Measurements from ENCODE around the gene C2.
A peak's percentile ranks its signal among the peaks of the same experiment; 100 is the strongest.

The C2 gene

DNA sequence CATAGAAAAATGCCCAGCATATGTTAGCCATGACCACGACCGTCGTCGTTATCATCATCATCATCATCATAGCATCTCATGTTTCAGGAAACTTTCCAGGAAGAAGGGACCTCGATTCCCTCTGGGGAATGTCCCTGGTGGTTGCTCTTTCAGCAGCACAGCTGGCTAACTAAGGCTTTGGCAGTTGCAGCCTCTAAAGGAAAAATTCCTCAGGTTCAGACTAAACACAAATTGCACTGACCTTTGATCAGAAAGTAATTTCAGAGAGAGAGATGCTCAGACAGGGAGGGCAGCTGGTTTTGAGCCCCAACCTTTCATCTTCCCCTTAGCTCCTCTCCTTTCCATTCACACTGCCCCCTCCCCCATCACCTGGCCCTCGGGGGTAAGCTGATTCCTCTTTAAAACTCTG lies 12.7 kb downstream of the C2 start (continued):
- TF ChIP-seq, protein P1, sequence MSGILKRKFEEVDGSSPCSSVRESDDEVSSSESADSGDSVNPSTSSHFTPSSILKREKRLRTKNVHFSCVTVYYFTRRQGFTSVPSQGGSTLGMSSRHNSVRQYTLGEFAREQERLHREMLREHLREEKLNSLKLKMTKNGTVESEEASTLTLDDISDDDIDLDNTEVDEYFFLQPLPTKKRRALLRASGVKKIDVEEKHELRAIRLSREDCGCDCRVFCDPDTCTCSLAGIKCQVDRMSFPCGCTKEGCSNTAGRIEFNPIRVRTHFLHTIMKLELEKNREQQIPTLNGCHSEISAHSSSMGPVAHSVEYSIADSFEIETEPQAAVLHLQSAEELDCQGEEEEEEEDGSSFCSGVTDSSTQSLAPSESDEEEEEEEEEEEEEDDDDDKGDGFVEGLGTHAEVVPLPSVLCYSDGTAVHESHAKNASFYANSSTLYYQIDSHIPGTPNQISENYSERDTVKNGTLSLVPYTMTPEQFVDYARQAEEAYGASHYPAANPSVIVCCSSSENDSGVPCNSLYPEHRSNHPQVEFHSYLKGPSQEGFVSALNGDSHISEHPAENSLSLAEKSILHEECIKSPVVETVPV (CRISPR knock-in tag; IDR thresholded peaks at IDR 0.05) = no peak
- TF ChIP-seq GLIS3 (CRISPR knock-in tag; IDR thresholded peaks at IDR 0.05) (no peak), ZC3H10 (CRISPR knock-in tag; IDR thresholded peaks at IDR 0.05) (no peak), SNAI2 (CRISPR knock-in tag; IDR thresholded peaks at IDR 0.05) (no peak), PATZ1 (CRISPR knock-in tag; IDR thresholded peaks at IDR 0.05; ENCODE audit: borderline replicate concordance) (no peak), RARB (CRISPR knock-in tag; IDR thresholded peaks at IDR 0.05) (no peak)

GRCh38 chr6:31943742-31944141 lies 16.2 kb downstream of the C2 start:
- no peak for ATAC-seq
- TF ChIP-seq PPARA (CRISPR knock-in tag; IDR thresholded peaks at IDR 0.05; ENCODE audit: borderline replicate concordance) (no peak), OSR1 (CRISPR knock-in tag; IDR thresholded peaks at IDR 0.05) (no peak)
- TF ChIP-seq, protein P1 (CRISPR knock-in tag; IDR thresholded peaks at IDR 0.05) = no peak

DNA sequence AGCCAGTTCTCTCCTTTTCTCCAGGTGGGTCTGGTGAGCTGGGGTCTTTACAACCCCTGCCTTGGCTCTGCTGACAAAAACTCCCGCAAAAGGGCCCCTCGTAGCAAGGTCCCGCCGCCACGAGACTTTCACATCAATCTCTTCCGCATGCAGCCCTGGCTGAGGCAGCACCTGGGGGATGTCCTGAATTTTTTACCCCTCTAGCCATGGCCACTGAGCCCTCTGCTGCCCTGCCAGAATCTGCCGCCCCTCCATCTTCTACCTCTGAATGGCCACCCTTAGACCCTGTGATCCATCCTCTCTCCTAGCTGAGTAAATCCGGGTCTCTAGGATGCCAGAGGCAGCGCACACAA lies 17.6 kb downstream of the C2 start:
- no peak for ATAC-seq

GRCh38 chr6:31945507-31946369 lies 18.2 kb downstream of the C2 start, which contains the start of gene CFB:
Gene CFB, plus strand, starts transcription at chr6:31946095. Its CDS starts 127 bp downstream, at chr6:31946222.
- TF ChIP-seq ISL1 (CRISPR knock-in tag; IDR thresholded peaks at IDR 0.05) = no peak
- no peak for TF ChIP-seq TCF4 (CRISPR knock-in tag; IDR thresholded peaks at IDR 0.05; ENCODE audit: borderline replicate concordance)
- no peak for TF ChIP-seq ZFP3 (CRISPR knock-in tag; IDR thresholded peaks at IDR 0.05)
- TF ChIP-seq ARNTL (CRISPR knock-in tag; IDR thresholded peaks at IDR 0.05; ENCODE audit: borderline replicate concordance, low read depth) = no peak
- TF ChIP-seq GLIS3 (CRISPR knock-in tag; IDR thresholded peaks at IDR 0.05) = no peak
- TF ChIP-seq BACH2 (CRISPR knock-in tag; IDR thresholded peaks at IDR 0.05; ENCODE audit: borderline replicate concordance) = no peak
- no peak for TF ChIP-seq PPARA (CRISPR knock-in tag; IDR thresholded peaks at IDR 0.05; ENCODE audit: borderline replicate concordance)
- no peak for TF ChIP-seq OSR1 (CRISPR knock-in tag; IDR thresholded peaks at IDR 0.05)
- TF ChIP-seq, protein P2, sequence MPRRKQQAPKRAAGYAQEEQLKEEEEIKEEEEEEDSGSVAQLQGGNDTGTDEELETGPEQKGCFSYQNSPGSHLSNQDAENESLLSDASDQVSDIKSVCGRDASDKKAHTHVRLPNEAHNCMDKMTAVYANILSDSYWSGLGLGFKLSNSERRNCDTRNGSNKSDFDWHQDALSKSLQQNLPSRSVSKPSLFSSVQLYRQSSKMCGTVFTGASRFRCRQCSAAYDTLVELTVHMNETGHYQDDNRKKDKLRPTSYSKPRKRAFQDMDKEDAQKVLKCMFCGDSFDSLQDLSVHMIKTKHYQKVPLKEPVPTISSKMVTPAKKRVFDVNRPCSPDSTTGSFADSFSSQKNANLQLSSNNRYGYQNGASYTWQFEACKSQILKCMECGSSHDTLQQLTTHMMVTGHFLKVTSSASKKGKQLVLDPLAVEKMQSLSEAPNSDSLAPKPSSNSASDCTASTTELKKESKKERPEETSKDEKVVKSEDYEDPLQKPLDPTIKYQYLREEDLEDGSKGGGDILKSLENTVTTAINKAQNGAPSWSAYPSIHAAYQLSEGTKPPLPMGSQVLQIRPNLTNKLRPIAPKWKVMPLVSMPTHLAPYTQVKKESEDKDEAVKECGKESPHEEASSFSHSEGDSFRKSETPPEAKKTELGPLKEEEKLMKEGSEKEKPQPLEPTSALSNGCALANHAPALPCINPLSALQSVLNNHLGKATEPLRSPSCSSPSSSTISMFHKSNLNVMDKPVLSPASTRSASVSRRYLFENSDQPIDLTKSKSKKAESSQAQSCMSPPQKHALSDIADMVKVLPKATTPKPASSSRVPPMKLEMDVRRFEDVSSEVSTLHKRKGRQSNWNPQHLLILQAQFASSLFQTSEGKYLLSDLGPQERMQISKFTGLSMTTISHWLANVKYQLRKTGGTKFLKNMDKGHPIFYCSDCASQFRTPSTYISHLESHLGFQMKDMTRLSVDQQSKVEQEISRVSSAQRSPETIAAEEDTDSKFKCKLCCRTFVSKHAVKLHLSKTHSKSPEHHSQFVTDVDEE (CRISPR knock-in tag; IDR thresholded peaks at IDR 0.05) = no peak
- no peak for TF ChIP-seq TOX (CRISPR knock-in tag; IDR thresholded peaks at IDR 0.05; ENCODE audit: borderline replicate concordance)
- TF ChIP-seq ZC3H10 (CRISPR knock-in tag; IDR thresholded peaks at IDR 0.05) = no peak
- TF ChIP-seq, protein P1 (CRISPR knock-in tag; IDR thresholded peaks at IDR 0.05) = no peak
- TF ChIP-seq ESRRG (CRISPR knock-in tag; IDR thresholded peaks at IDR 0.05) = no peak
- TF ChIP-seq ZNF565 (CRISPR knock-in tag; conservative IDR thresholded peaks at IDR 0.05; ENCODE audit: low read depth) = no peak

More for the DNA sequence above, 17.6 kb downstream of the C2 start:
- TF ChIP-seq PATZ1 (CRISPR knock-in tag; IDR thresholded peaks at IDR 0.05; ENCODE audit: borderline replicate concordance) = no peak
- no peak for TF ChIP-seq ZC3H10 (CRISPR knock-in tag; IDR thresholded peaks at IDR 0.05)
- TF ChIP-seq ZFP3 (CRISPR knock-in tag; IDR thresholded peaks at IDR 0.05) = no peak
- TF ChIP-seq ZNF565 (CRISPR knock-in tag; conservative IDR thresholded peaks at IDR 0.05; ENCODE audit: low read depth) = no peak

More at GRCh38 chr6:31945507-31946369, 18.2 kb downstream of the C2 start, which contains the start of gene CFB:
- ATAC-seq = peak; percentile 92

Data from SK-N-SH treated with all-trans-retinoic acid at 6 μM for 48 hours (cell line).